Measurements from ENCODE around the gene CLASRP.

DNA sequence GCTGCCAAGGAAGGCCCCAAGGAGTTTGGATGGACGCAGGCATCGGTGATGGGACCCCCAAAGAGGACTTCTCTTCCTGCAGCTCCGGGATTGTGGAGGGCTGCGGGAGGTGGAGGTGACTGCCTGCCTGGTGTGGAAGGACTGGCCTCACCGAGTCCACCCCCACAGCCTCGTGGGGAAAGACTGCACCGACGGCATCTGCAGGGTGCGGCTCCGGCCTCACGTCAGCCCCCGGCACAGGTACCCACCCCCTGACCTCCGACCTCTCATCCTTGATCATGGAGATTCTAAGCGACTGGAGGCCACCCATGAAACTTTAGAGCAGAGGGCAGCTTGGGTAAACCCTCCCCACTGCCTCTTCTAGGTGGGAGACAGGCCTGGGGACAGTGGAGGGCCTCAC is 16.9 kb upstream of the CLASRP start:
- TF ChIP-seq SIN3A (IDR thresholded peaks at IDR 0.05; ENCODE audit: borderline replicate concordance, insufficient read depth, low read length): no peak
- TF ChIP-seq POLR2AphosphoS5 (IDR thresholded peaks at IDR 0.05; ENCODE audit: low read depth, low read length): no peak
- no peak for TF ChIP-seq TAF1 (IDR thresholded peaks at IDR 0.05; ENCODE audit: borderline replicate concordance, insufficient read depth, low read length)
